Left lung (tissue), 10 donors: ENCODE measurements around the gene DPYSL4. TPM values are rescaled to one million over a fixed set of nuclear protein-coding genes. Genes with fewer than 3 reads are reported as not detected.

Experiments
- ATAC-seq: fragments of 200-7000 bp; cut with Tn5 transposase; one replicate; pipeline ENCODE4 v1.9.1; 2020; ENCODE audit warnings: moderate library complexity
- DNase-seq, 4 donors: peaks; one replicate each; pipeline ENCODE4 v3.0.0-alpha.2; 2013 to 2020
- H3K27ac ChIP-seq, 2 donors: fragments of 200-600 bp; sonication (generic) in 1 of 2; one replicate each; pipeline versions ENCODE4 v1.5.0 to v1.8.0; 2020 to 2021
- H3K27me3 ChIP-seq, 2 donors: fragments of 200-600 bp; sonication (generic) in 1 of 2; one replicate each; pipeline versions ENCODE4 v1.5.0 to v1.8.0; 2020 to 2021
- H3K36me3 ChIP-seq, 2 donors: fragments of 200-600 bp; sonication (generic) in 1 of 2; one replicate each; pipeline versions ENCODE4 v1.5.0 to v1.8.0; 2020 to 2021
- H3K4me1 ChIP-seq, 2 donors: fragments of 200-600 bp; one replicate each; pipeline ENCODE4 v1.8.0; 2021
- H3K4me3 ChIP-seq, 2 donors: fragments of 200-600 bp; sonication (generic) in 1 of 2; one replicate each; pipeline versions ENCODE4 v1.5.0 to v1.8.0; 2020 to 2021; ENCODE audit warnings: mild to moderate bottlenecking in 1 of 2
- H3K9me3 ChIP-seq, 2 donors: fragments of 200-600 bp; sonication (generic) in 1 of 2; one replicate each; pipeline versions ENCODE4 v1.5.0 to v1.8.0; 2020 to 2021
- CTCF ChIP-seq, 2 donors: fragments of 200-600 bp; sonication (generic) in 1 of 2; IDR thresholded peaks; one replicate each; pipeline versions ENCODE4 v1.5.0 to v1.8.0; 2021; ENCODE audit warnings: antibody characterized with exemption in 2 of 2
- intact Hi-C, 2 donors: fragments of 100-400 bp; cut with DNase I; formaldehyde crosslinking; loops; one replicate each; pipeline versions ENCODE4 v1.11.2 to v1.14.2; 2022
- polyA plus RNA-seq, 6 donors: library from polyadenylated mRNA; unstranded; fragments of 120-200 nt; gene quantifications; one replicate each; pipeline ENCODE4 v1.2.1, GENCODE V29; 2013; ENCODE audit not compliant: insufficient read length in 6 of 6
- total RNA-seq, 2 donors: library from RNA; stranded (reverse); fragmentation: NEBNext Ultra II Directional; extraction: Animal tissue kit (Norgen Biotek cat#: 25700); gene quantifications; one replicate each; pipeline ENCODE4 v1.2.1, GENCODE V29; 2021
- donor health status: DM: no; HTN: yes; CAD: no.
- donor health status: DM: no; HTN: no; CAD: no.

Gene DPYSL4
- total and polyA plus RNA-seq, 8 donors, result 1.3 to 14.6 (median 10.4) TPM

GRCh38 chr10:132169031-132169765, 17.6 kb upstream of the DPYSL4 start:
- ATAC-seq (no peak), DNase-seq (peak in 1 of 4 donors; percentile 29)
- peaks cover 0 to 52% of the 10 kb centered on the region in 2 donors for H3K27me3 ChIP-seq
- no peaks in the 10 kb centered on the region for H3K36me3 ChIP-seq
- no peak for TF ChIP-seq CTCF (IDR thresholded peaks at IDR 0.05)
- intact Hi-C loops, result no loop called here
- no peaks in the 10 kb centered on the region for H3K4me1 ChIP-seq
- H3K4me3 ChIP-seq, result no peak overlapping the region
- H3K9me3 ChIP-seq, result no peaks in the 10 kb centered on the region
- H3K27ac ChIP-seq, result no peak overlapping the region

- no peak overlapping the region for H3K4me3 ChIP-seq
- H3K4me1 ChIP-seq, result no peaks in the 10 kb centered on the region
- TF ChIP-seq CTCF (IDR thresholded peaks at IDR 0.05), result no peak
- DNase-seq (peak in 1 of 4 donors; percentile 26), ATAC-seq (no peak)
- H3K27ac ChIP-seq, result no peak overlapping the region
- H3K9me3 ChIP-seq, result no peaks in the 10 kb centered on the region
- intact Hi-C loops, result no loop called here
- peaks cover 0 to 45% of the 10 kb centered on the region in 2 donors for H3K27me3 ChIP-seq
- no peaks in the 10 kb centered on the region for H3K36me3 ChIP-seq
Observed at GRCh38 chr10:132169766-132170560, 16.8 kb upstream of the DPYSL4 start.

GRCh38 chr10:132170561-132171361, 16.0 kb upstream of the DPYSL4 start:
- Histone ChIP-seq H3K4me1 (no peaks in the 10 kb centered on the region), H3K4me3 (no peak overlapping the region), H3K27me3 (peaks cover 0 to 45% of the 10 kb centered on the region in 2 donors), H3K36me3 (no peaks in the 10 kb centered on the region), H3K9me3 (no peaks in the 10 kb centered on the region), H3K27ac (no peak overlapping the region)
- intact Hi-C loops, result no loop called here
- ATAC-seq (no peak), DNase-seq (peak in 1 of 4 donors; percentile 28)
- TF ChIP-seq CTCF (IDR thresholded peaks at IDR 0.05), result no peak

GRCh38 chr10:132172091-132173066, 14.4 kb upstream of the DPYSL4 start:
- no peak overlapping the region for H3K4me3 ChIP-seq
- no peak for TF ChIP-seq CTCF (IDR thresholded peaks at IDR 0.05)
- H3K36me3 ChIP-seq, result no peaks in the 10 kb centered on the region
- DNase-seq (peak in 1 of 4 donors; percentile 23), ATAC-seq (no peak)
- no peaks in the 10 kb centered on the region for H3K4me1 ChIP-seq
- H3K27ac ChIP-seq, result no peak overlapping the region
- no peaks in the 10 kb centered on the region for H3K9me3 ChIP-seq
- intact Hi-C loops, result no loop called here
- peaks cover 0 to 60% of the 10 kb centered on the region in 2 donors for H3K27me3 ChIP-seq
